Stimulated activated naive B cell treated with anti-CD40 and anti-IgM and Interleukin-4, amounts not matched to agents 10 μg/mL and 1 μg/mL and 100 μg/mL, for 72 hours (primary cell): ENCODE measurements around the gene CALHM4.

Source experiments
- ATAC-seq, 2 donors: fragments of 150-1000 bp; cut with Tn5 transposase; replicated peaks; 2 replicates each; pipeline ENCODE4 v1.10.0; 2021; ENCODE audit warnings: moderate library complexity in 1 of 2
- DNase-seq: peaks from one replicate; pipeline ENCODE4 v3.0.0; 2021
- H3K27ac Mint-ChIP-seq: one replicate; pipeline ENCODE4 v1.8.0; 2022; ENCODE audit warnings: mild to moderate bottlenecking, mixed read lengths
- H3K27me3 Mint-ChIP-seq, 2 donors: one replicate each; pipeline ENCODE4 v1.8.0; 2022; ENCODE audit warnings: mixed read lengths in 2 of 2
- H3K36me3 Mint-ChIP-seq, 2 donors: one replicate each; pipeline ENCODE4 v1.8.0; 2022; ENCODE audit warnings: mixed read lengths in 2 of 2, mild to moderate bottlenecking in 1 of 2
- H3K4me1 Mint-ChIP-seq, 2 donors: one replicate each; pipeline ENCODE4 v1.8.0; 2022; ENCODE audit warnings: mixed read lengths in 2 of 2, mild to moderate bottlenecking in 1 of 2
- H3K4me3 Mint-ChIP-seq, 2 donors: one replicate each; pipeline ENCODE4 v1.8.0; 2022; ENCODE audit warnings: mild to moderate bottlenecking in 2 of 2, mixed read lengths in 2 of 2, moderate library complexity in 1 of 2
- H3K9me3 Mint-ChIP-seq, 2 donors: one replicate each; pipeline ENCODE4 v1.8.0; 2022; ENCODE audit warnings: mixed read lengths in 2 of 2, mild to moderate bottlenecking in 1 of 2

Gene CALHM4

GRCh38 chr6:116529466-116530290 is 23.9 kb upstream of the CALHM4 start:
- Mint-ChIP-seq H3K4me1 (peaks cover 4 to 11% of the 10 kb centered on the region in 2 donors), H3K27me3 (no peaks in the 10 kb centered on the region), H3K9me3 (no peaks in the 10 kb centered on the region), H3K36me3 (no peaks in the 10 kb centered on the region), H3K4me3 (no peak overlapping the region), H3K27ac (no peak overlapping the region)
- DNase-seq (no peak), ATAC-seq (no peak)

GRCh38 chr6:116530436-116530835 is 23.1 kb upstream of the CALHM4 start:
- no peak overlapping the region for H3K4me3 Mint-ChIP-seq
- ATAC-seq, result no peak
- no peak overlapping the region for H3K27ac Mint-ChIP-seq
- H3K36me3 Mint-ChIP-seq, result no peaks in the 10 kb centered on the region
- DNase-seq, result no peak
- peaks cover 4 to 11% of the 10 kb centered on the region in 2 donors for H3K4me1 Mint-ChIP-seq
- no peaks in the 10 kb centered on the region for H3K9me3 Mint-ChIP-seq
- no peaks in the 10 kb centered on the region for H3K27me3 Mint-ChIP-seq

- Mint-ChIP-seq H3K36me3 (no peaks in the 10 kb centered on the region), H3K27ac (no peak overlapping the region), H3K4me3 (no peak overlapping the region), H3K9me3 (no peaks in the 10 kb centered on the region), H3K27me3 (no peaks in the 10 kb centered on the region), H3K4me1 (peaks cover 6 to 9% of the 10 kb centered on the region in 2 donors)
- ATAC-seq, result peak; percentile 90 to 93
- DNase-seq, result peak; percentile 47
Observed at GRCh38 chr6:116531675-116532570, 21.6 kb upstream of the CALHM4 start.

- H3K9me3 Mint-ChIP-seq, result no peaks in the 10 kb centered on the region
- DNase-seq, result no peak
- H3K27ac Mint-ChIP-seq, result no peak overlapping the region
- peaks cover 6 to 9% of the 10 kb centered on the region in 2 donors for H3K4me1 Mint-ChIP-seq
- ATAC-seq, result no peak
- no peak overlapping the region for H3K4me3 Mint-ChIP-seq
- H3K27me3 Mint-ChIP-seq, result no peaks in the 10 kb centered on the region
- H3K36me3 Mint-ChIP-seq, result no peaks in the 10 kb centered on the region
Observed at GRCh38 chr6:116533233-116533957, 20.2 kb upstream of the CALHM4 start.

- Mint-ChIP-seq H3K4me3 (no peak overlapping the region), H3K27ac (no peak overlapping the region), H3K27me3 (peaks cover 8 to 9% of the 10 kb centered on the region in 2 donors), H3K36me3 (no peaks in the 10 kb centered on the region), H3K4me1 (peaks cover 6 to 9% of the 10 kb centered on the region in 2 donors), H3K9me3 (no peaks in the 10 kb centered on the region)
- DNase-seq, result no peak
- ATAC-seq, result no peak
Observed at GRCh38 chr6:116535109-116535508, 18.4 kb upstream of the CALHM4 start.

- peaks cover 4 to 9% of the 10 kb centered on the region in 2 donors for H3K4me1 Mint-ChIP-seq
- H3K27ac Mint-ChIP-seq, result no peak overlapping the region
- H3K27me3 Mint-ChIP-seq, result peaks cover 16 to 17% of the 10 kb centered on the region in 2 donors
- H3K36me3 Mint-ChIP-seq, result no peaks in the 10 kb centered on the region
- no peak overlapping the region for H3K4me3 Mint-ChIP-seq
- ATAC-seq (peak; percentile 54 to 59), DNase-seq (peak; percentile 3)
- no peaks in the 10 kb centered on the region for H3K9me3 Mint-ChIP-seq
Observed at GRCh38 chr6:116536216-116536621, 17.3 kb upstream of the CALHM4 start.

GRCh38 chr6:116542426-116542825 is 11.1 kb upstream of the CALHM4 start:
- Mint-ChIP-seq H3K4me1 (no peaks in the 10 kb centered on the region), H3K4me3 (no peak overlapping the region), H3K36me3 (no peaks in the 10 kb centered on the region), H3K27me3 (peaks cover 27 to 31% of the 10 kb centered on the region in 2 donors), H3K27ac (no peak overlapping the region), H3K9me3 (no peaks in the 10 kb centered on the region)
- no peak for ATAC-seq
- DNase-seq, result no peak

GRCh38 chr6:116543149-116543548 is 10.4 kb upstream of the CALHM4 start:
- Mint-ChIP-seq H3K36me3 (no peaks in the 10 kb centered on the region), H3K27ac (no peak overlapping the region), H3K9me3 (no peaks in the 10 kb centered on the region), H3K4me1 (no peaks in the 10 kb centered on the region), H3K4me3 (no peak overlapping the region), H3K27me3 (peaks cover 27 to 31% of the 10 kb centered on the region in 2 donors)
- no peak for DNase-seq
- no peak for ATAC-seq

- H3K4me3 Mint-ChIP-seq, result no peak within 1 kb of the TSS
- no peaks in the 10 kb centered on the region for H3K9me3 Mint-ChIP-seq
- no peak within 1 kb of the TSS for H3K27ac Mint-ChIP-seq
- ATAC-seq, result no peak
- no peaks in the 10 kb centered on the region for H3K4me1 Mint-ChIP-seq
- H3K36me3 Mint-ChIP-seq, result no peaks in the 10 kb centered on the region
- H3K27me3 Mint-ChIP-seq, result peaks cover 15 to 25% of the 10 kb centered on the region in 2 donors
- no peak for DNase-seq
Observed at GRCh38 chr6:116545651-116546050, 7.9 kb upstream of the CALHM4 start, which contains the start of gene TRAPPC3L. Gene TRAPPC3L, minus strand, starts transcription at chr6:116545684. Its CDS starts 170 bp downstream, at chr6:116545514.

- Mint-ChIP-seq H3K9me3 (no peaks in the 10 kb centered on the region), H3K27me3 (peaks cover 6 to 18% of the 10 kb centered on the region in 2 donors), H3K36me3 (no peaks in the 10 kb centered on the region), H3K27ac (no peak overlapping the region), H3K4me3 (no peak overlapping the region), H3K4me1 (no peaks in the 10 kb centered on the region)
- no peak for ATAC-seq
- DNase-seq, result no peak
Observed at GRCh38 chr6:116547358-116547757, 6.2 kb upstream of the CALHM4 start.

GRCh38 chr6:116550796-116551195 is 2.8 kb upstream of the CALHM4 start:
- H3K27ac Mint-ChIP-seq, result no peak overlapping the region
- no peaks in the 10 kb centered on the region for H3K4me1 Mint-ChIP-seq
- peaks cover 8 to 16% of the 10 kb centered on the region in 2 donors for H3K27me3 Mint-ChIP-seq
- no peak overlapping the region for H3K4me3 Mint-ChIP-seq
- DNase-seq (no peak), ATAC-seq (no peak)
- no peaks in the 10 kb centered on the region for H3K9me3 Mint-ChIP-seq
- H3K36me3 Mint-ChIP-seq, result no peaks in the 10 kb centered on the region

GRCh38 chr6:116556065-116556464 is 2.5 kb downstream of the CALHM4 start:
- ATAC-seq (no peak), DNase-seq (no peak)
- Mint-ChIP-seq H3K27ac (no peak overlapping the region), H3K4me3 (no peak overlapping the region), H3K4me1 (no peaks in the 10 kb centered on the region), H3K27me3 (peaks cover 9 to 11% of the 10 kb centered on the region in 2 donors), H3K9me3 (no peaks in the 10 kb centered on the region), H3K36me3 (no peaks in the 10 kb centered on the region)

- H3K4me1 Mint-ChIP-seq, result peaks cover 0 to 2% of the 10 kb centered on the region in 2 donors
- no peaks in the 10 kb centered on the region for H3K36me3 Mint-ChIP-seq
- H3K27me3 Mint-ChIP-seq, result peaks cover 10 to 14% of the 10 kb centered on the region in 2 donors
- no peak for ATAC-seq
- H3K27ac Mint-ChIP-seq, result no peak overlapping the region
- no peaks in the 10 kb centered on the region for H3K9me3 Mint-ChIP-seq
- no peak overlapping the region for H3K4me3 Mint-ChIP-seq
- DNase-seq, result no peak
Observed at GRCh38 chr6:116556814-116557415, 3.4 kb downstream of the CALHM4 start.

GRCh38 chr6:116557893-116558292 is 4.3 kb downstream of the CALHM4 start:
- peaks cover 0 to 2% of the 10 kb centered on the region in 2 donors for H3K4me1 Mint-ChIP-seq
- ATAC-seq (no peak), DNase-seq (no peak)

More at GRCh38 chr6:116557893-116558292, 4.3 kb downstream of the CALHM4 start:
- H3K36me3 Mint-ChIP-seq, result no peaks in the 10 kb centered on the region
- H3K9me3 Mint-ChIP-seq, result no peaks in the 10 kb centered on the region
- H3K27ac Mint-ChIP-seq, result no peak overlapping the region
- peaks cover 17 to 20% of the 10 kb centered on the region in 2 donors for H3K27me3 Mint-ChIP-seq
- no peak overlapping the region for H3K4me3 Mint-ChIP-seq
